ENCODE measurements around the gene ITSN1.

ITSN1 gene

DNA sequence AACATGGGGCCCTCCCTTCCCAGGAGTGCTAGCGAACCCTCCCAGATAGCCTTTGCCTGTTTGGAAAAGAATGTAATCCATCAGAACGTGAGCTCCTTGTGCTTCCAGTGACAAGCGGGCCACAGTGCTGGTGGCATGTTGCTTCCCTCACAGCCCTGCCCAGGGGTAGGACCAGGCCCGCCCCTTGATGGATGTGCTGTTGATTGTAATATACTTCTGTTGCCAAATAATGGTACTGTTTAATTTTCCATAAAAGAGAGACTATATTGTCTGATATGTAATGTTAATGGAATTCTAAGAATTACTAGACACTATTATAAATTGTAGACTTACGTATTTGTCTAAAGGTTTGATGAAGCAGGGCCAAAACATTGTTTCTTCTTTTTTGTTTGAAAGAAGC is 256.9 kb downstream of the ITSN1 start:
- TF ChIP-seq, protein P1, sequence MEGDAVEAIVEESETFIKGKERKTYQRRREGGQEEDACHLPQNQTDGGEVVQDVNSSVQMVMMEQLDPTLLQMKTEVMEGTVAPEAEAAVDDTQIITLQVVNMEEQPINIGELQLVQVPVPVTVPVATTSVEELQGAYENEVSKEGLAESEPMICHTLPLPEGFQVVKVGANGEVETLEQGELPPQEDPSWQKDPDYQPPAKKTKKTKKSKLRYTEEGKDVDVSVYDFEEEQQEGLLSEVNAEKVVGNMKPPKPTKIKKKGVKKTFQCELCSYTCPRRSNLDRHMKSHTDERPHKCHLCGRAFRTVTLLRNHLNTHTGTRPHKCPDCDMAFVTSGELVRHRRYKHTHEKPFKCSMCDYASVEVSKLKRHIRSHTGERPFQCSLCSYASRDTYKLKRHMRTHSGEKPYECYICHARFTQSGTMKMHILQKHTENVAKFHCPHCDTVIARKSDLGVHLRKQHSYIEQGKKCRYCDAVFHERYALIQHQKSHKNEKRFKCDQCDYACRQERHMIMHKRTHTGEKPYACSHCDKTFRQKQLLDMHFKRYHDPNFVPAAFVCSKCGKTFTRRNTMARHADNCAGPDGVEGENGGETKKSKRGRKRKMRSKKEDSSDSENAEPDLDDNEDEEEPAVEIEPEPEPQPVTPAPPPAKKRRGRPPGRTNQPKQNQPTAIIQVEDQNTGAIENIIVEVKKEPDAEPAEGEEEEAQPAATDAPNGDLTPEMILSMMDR (IDR thresholded peaks at IDR 0.05; ENCODE audit: extremely low read depth, missing control alignments), result no peak
- DNase-seq (ENCODE audit: low spot score), result no peak

- DNase-seq (ENCODE audit: low spot score), result no peak
- TF ChIP-seq, protein P1 (IDR thresholded peaks at IDR 0.05; ENCODE audit: extremely low read depth, missing control alignments), result peak; percentile 4
These were observed 259.3 kb downstream of the ITSN1 start for GRCh38 chr21:33901412-33902288.

GRCh38 chr21:33902349-33902748 is 260.0 kb downstream of the ITSN1 start:
- no peak for DNase-seq (ENCODE audit: low spot score)
- TF ChIP-seq, protein P1 (IDR thresholded peaks at IDR 0.05; ENCODE audit: extremely low read depth, missing control alignments), result no peak

- TF ChIP-seq, protein P1 (IDR thresholded peaks at IDR 0.05; ENCODE audit: extremely low read depth, missing control alignments), result no peak
- DNase-seq (ENCODE audit: low spot score), result no peak
These were observed 261.7 kb downstream of the ITSN1 start for GRCh38 chr21:33904041-33904440.

DNA sequence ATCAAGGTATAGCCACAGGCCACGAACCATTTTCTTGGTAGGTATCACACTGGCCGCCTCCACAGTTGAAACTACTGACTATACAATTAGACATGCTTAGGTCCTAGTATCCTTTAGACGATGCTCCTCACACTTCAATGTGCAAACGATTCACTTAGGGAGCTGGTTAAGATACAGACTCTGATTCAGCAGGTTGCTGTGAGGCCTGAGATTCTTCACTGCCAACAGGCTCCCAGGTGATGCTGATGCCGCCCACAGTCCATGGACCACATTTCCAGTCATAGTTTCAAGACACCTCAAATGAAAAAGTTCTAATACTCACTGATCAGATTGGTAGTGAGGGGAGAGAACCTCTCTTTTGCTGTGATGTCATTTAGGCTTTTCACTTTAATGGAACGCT is 266.5 kb downstream of the ITSN1 start:
- TF ChIP-seq, protein P1 (IDR thresholded peaks at IDR 0.05; ENCODE audit: extremely low read depth, missing control alignments), result no peak
- no peak for DNase-seq (ENCODE audit: low spot score)

- TF ChIP-seq, protein P1 (IDR thresholded peaks at IDR 0.05; ENCODE audit: extremely low read depth, missing control alignments), result no peak
- no peak for DNase-seq (ENCODE audit: low spot score)
These were observed 267.5 kb downstream of the ITSN1 start for GRCh38 chr21:33909756-33910155.

- no peak for DNase-seq (ENCODE audit: low spot score)
- TF ChIP-seq, protein P1 (IDR thresholded peaks at IDR 0.05; ENCODE audit: extremely low read depth, missing control alignments), result no peak
These were observed 271.9 kb downstream of the ITSN1 start for GRCh38 chr21:33914188-33914587.

Measured in GM20000 (cell line).